Activated B cell treated with CpG ODN at 0.5 μM for 24 hours (primary cell): Measurements from ENCODE around the gene CCER1. TPM values are rescaled to one million over a fixed set of nuclear protein-coding genes. Genes with fewer than 3 reads are reported as not detected.

Experiments
- ATAC-seq: fragments of 200-7000 bp; cut with Tn5 transposase; one replicate; pipeline ENCODE4 v1.10.0; 2021; ENCODE audit warnings: low read depth, mild to moderate bottlenecking, moderate library complexity
- CTCF ChIA-PET: fragments of 350-600 bp; sonication (Branson Sonifier 250); formaldehyde crosslinking; loops from one replicate; lab custom pipeline; 2021; ENCODE audit warnings: antibody characterized with exemption; lab: Charles Lee
- POLR2A ChIA-PET: fragments of 350-600 bp; sonication (Branson Sonifier 250); formaldehyde crosslinking; loops from one replicate; lab custom pipeline; 2021; ENCODE audit warnings: antibody characterized with exemption; lab: Charles Lee
- DNase-seq: peaks from one replicate; pipeline ENCODE4 v3.0.0; 2022
- H3K27ac Mint-ChIP-seq: one replicate; pipeline ENCODE4 v1.8.0; 2020; ENCODE audit warnings: mixed read lengths
- H3K27me3 Mint-ChIP-seq: one replicate; pipeline ENCODE4 v1.8.0; 2021; ENCODE audit warnings: mixed read lengths
- H3K36me3 Mint-ChIP-seq: one replicate; pipeline ENCODE4 v1.8.0; 2021; ENCODE audit warnings: low read depth, mixed read lengths
- H3K4me1 Mint-ChIP-seq: one replicate; pipeline ENCODE4 v1.8.0; 2021; ENCODE audit warnings: mixed read lengths
- H3K4me3 Mint-ChIP-seq: one replicate; pipeline ENCODE4 v1.8.0; 2020; ENCODE audit warnings: mild to moderate bottlenecking, mixed read lengths
- H3K9me3 Mint-ChIP-seq: one replicate; pipeline ENCODE4 v1.8.0; 2020; ENCODE audit warnings: mixed read lengths
- intact Hi-C: fragments of 100-400 bp; cut with micrococcal nuclease; formaldehyde crosslinking; loops from one replicate; pipeline ENCODE4 v1.15.1; 2024
- total RNA-seq: library from RNA; stranded (reverse); gene quantifications from 2 replicates; pipeline ENCODE4 v1.2.3, GENCODE V29; 2022
- TF ChIP-seq, protein P1 (sequence below): fragments of 200-600 bp; IDR thresholded peaks from one replicate; pipeline ENCODE4 v1.8.0; 2022; ENCODE audit warnings: antibody characterized with exemption, mild to moderate bottlenecking

CCER1 gene
- total RNA-seq, 1 donor from 2014 or later: not detected

DNA sequence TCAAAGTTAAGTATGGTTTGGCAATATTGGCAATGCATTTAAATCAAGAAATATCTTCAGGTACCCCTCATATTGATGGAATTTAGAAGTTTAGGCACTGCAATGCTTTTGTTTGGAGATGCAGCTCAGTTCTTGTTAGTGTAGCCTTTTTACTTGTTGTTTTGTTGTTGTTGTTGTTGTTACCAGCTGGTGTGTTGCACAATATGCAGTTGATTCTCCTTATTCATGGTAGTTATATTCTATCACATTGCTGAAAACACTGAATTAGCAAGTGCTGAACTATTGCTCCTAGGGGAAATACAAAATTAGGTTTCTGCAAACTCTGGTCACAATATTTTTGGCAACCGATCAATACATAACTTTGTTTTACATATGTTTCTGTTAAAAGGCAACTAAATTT lies 34.8 kb downstream of the CCER1 start:
- Mint-ChIP-seq H3K27ac (no peak overlapping the region), H3K9me3 (no peaks in the 10 kb centered on the region), H3K36me3 (no peaks in the 10 kb centered on the region), H3K27me3 (no peaks in the 10 kb centered on the region), H3K4me1 (no peaks in the 10 kb centered on the region), H3K4me3 (no peak overlapping the region)
- intact Hi-C loops: no loop called here
- no peak for ATAC-seq
- TF ChIP-seq, protein P1, sequence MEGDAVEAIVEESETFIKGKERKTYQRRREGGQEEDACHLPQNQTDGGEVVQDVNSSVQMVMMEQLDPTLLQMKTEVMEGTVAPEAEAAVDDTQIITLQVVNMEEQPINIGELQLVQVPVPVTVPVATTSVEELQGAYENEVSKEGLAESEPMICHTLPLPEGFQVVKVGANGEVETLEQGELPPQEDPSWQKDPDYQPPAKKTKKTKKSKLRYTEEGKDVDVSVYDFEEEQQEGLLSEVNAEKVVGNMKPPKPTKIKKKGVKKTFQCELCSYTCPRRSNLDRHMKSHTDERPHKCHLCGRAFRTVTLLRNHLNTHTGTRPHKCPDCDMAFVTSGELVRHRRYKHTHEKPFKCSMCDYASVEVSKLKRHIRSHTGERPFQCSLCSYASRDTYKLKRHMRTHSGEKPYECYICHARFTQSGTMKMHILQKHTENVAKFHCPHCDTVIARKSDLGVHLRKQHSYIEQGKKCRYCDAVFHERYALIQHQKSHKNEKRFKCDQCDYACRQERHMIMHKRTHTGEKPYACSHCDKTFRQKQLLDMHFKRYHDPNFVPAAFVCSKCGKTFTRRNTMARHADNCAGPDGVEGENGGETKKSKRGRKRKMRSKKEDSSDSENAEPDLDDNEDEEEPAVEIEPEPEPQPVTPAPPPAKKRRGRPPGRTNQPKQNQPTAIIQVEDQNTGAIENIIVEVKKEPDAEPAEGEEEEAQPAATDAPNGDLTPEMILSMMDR: no peak
- DNase-seq: no peak
- ChIA-PET POLR2A (no interaction called here), CTCF (no interaction called here)

DNA sequence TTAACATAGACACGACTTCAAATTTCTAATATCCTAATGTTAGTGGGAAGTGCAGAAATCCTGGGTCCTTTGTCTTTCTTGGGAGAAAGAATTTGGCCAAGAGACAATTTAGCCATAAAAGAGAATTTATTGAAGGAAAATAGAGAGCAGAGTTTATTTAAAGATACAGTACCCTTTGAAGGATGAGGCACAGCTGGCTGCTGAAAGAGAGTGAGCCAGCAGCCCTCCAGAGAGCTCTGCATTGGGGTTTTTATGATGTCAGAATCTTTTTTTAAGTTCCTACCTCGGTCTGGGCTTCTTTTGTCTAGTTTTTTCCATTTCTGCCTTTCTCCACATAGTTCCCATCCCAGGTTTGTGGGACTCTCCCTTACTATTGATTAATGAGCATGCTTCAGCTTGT lies 37.5 kb downstream of the CCER1 start:
- POLR2A ChIA-PET: no interaction called here
- CTCF ChIA-PET: no interaction called here
- DNase-seq (no peak), ATAC-seq (no peak)
- H3K27ac Mint-ChIP-seq: no peak overlapping the region
- TF ChIP-seq, protein P1: no peak
- no peak overlapping the region for H3K4me3 Mint-ChIP-seq
- H3K36me3 Mint-ChIP-seq: no peaks in the 10 kb centered on the region
- H3K4me1 Mint-ChIP-seq: no peaks in the 10 kb centered on the region
- H3K9me3 Mint-ChIP-seq: peaks cover 5% of the 10 kb centered on the region
- no peaks in the 10 kb centered on the region for H3K27me3 Mint-ChIP-seq
- intact Hi-C loops: no loop called here

DNA sequence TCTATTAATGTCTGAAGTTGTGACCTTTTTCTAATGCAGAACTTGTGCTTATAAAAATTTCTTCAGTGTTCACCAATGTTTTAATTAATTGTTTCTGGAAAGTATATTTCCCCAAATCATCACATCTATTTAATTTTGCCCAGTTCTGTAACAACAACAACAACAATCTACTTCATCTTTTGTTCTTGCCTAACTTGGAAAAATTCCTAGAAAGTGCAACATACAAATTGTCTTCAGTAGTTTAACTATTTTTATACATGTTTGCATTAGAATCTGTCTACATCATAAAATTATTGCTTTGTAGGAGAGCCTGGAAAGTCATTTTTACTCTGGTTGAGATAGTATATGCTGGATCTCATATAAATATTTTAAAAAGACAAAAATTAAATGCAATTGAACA lies 38.5 kb downstream of the CCER1 start:
- ATAC-seq (no peak), DNase-seq (no peak)
- CTCF ChIA-PET: no interaction called here
- no peaks in the 10 kb centered on the region for H3K27me3 Mint-ChIP-seq
- intact Hi-C loops: no loop called here
- POLR2A ChIA-PET: no interaction called here
- H3K36me3 Mint-ChIP-seq: no peaks in the 10 kb centered on the region
- no peak overlapping the region for H3K4me3 Mint-ChIP-seq
- peaks cover 5% of the 10 kb centered on the region for H3K9me3 Mint-ChIP-seq
- TF ChIP-seq, protein P1: no peak
- H3K4me1 Mint-ChIP-seq: no peaks in the 10 kb centered on the region
- H3K27ac Mint-ChIP-seq: no peak overlapping the region

DNA sequence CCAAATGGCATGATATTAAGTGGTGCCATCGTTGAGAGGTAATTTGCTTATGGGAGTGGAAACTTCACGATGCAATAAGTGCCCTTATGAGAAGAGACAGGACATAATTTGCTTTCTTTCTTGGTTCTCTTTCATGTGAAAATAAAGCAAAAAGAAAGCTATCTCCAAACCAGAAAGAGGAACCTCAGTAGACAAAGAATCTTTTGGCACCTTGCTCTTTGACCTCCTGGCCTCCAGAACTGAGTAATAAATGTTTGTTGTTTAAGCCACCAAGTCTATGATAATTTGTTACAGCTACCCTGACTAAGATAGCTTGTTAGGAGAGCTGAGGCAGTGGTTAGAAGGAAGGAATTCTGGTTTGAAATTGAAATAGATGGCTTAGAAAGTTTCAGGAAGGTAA lies 39.6 kb downstream of the CCER1 start:
- Mint-ChIP-seq H3K27ac (no peak overlapping the region), H3K4me3 (no peak overlapping the region), H3K4me1 (no peaks in the 10 kb centered on the region), H3K36me3 (no peaks in the 10 kb centered on the region), H3K27me3 (no peaks in the 10 kb centered on the region), H3K9me3 (peaks cover 5% of the 10 kb centered on the region)
- ChIA-PET CTCF (no interaction called here), POLR2A (no interaction called here)
- TF ChIP-seq, protein P1: no peak
- no peak for ATAC-seq
- intact Hi-C loops: no loop called here
- no peak for DNase-seq

DNA sequence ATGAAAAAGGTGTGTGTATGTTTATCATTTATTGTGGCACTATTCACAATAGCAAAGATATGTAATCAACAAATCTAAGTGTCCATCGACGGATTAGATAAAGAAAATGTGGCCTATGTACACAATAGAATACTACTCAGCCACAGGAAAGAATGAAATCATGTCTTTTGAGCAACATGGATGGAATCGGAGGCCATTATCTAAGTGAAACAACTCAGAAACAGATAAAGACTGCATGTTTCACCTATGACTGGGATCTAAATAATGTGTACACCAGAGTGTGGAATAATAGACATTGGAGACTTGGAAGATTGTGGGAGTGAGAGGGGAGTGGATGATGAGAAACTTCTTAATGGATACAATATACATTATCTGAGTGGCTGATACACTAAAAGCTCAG lies 44.0 kb downstream of the CCER1 start:
- Mint-ChIP-seq H3K4me3 (no peak overlapping the region), H3K27me3 (peaks cover 1% of the 10 kb centered on the region), H3K36me3 (no peaks in the 10 kb centered on the region), H3K9me3 (peaks cover 5% of the 10 kb centered on the region), H3K27ac (no peak overlapping the region), H3K4me1 (no peaks in the 10 kb centered on the region)
- no peak for ATAC-seq
- DNase-seq: no peak
- TF ChIP-seq, protein P1: no peak
- ChIA-PET CTCF (no interaction called here), POLR2A (no interaction called here)
- intact Hi-C loops: no loop called here
